ENCODE measurements around the gene P3H1.
A peak's percentile ranks its signal among the peaks of the same experiment; 100 is the strongest.
"Not testable (repeated sequence)": the region's sequence is repeated elsewhere in the genome, so short reads cannot be mapped to it uniquely, and the experiment has no call there.

The P3H1 gene

GRCh38 chr1:42766741-42767509, at the start of gene P3H1, which contains the start of gene C1orf50:
Gene P3H1 (minus strand): TSS chr1:42767028. CDS start chr1:42766971, 57 bp downstream.
Gene C1orf50 (plus strand): TSS chr1:42767249. CDS start chr1:42767312, 63 bp downstream.
- DNase-seq (ENCODE audit: low read depth in 3 of 3): peak; percentile 99

- DNase-seq (ENCODE audit: low read depth in 3 of 3): no peak
These were observed 49.2 kb upstream of the P3H1 start for GRCh38 chr1:42815941-42816584.

DNA sequence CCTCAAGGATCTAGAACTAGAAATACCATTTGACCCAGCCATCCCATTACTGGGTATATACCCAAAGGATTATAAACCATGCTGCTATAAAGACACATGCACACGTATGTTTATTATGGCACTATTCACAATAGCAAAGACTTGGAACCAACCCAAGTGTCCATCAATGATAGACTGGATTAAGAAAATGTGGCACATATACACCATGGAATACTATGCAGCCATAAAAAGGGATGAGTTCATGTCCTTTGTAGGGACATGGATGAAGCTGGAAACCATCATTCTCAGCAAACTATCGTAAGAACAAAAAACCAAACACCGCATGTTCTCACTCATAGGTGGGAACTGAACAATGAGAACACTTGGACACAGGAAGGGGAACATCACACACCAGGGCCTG, 48.0 kb upstream of the P3H1 start:
- DNase-seq (ENCODE audit: low read depth in 3 of 3): not testable (repeated sequence)

DNA sequence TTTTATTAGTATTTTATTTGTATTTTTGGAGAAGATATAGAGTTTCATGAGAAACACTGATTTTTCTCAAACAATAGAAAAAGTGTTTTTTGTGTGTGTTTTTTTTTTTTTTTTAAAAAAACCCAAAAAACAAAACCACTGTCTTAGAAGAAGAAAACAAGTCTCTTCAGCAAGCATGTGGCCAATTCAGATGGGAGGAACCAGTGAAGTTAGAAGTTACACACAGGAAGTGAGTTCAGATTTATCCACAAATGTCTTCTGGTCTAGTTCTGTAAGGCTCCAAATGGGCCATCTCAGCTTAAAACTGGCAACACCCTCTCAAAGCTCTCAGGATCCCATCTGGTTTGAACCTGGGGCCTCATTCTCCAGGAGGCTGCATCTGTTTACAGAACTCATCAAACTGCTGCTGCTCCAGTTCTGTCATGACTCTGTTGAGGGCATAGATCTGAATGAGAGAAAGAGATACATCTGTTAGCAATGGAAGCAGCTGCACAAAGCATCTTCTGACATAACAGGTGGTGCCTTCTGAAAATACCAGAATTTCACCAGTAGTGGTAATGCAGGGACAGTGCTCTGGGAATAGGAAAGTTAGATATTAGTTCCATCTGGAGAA, 40.3 kb upstream of the P3H1 start:
- no peak for DNase-seq (ENCODE audit: low read depth in 3 of 3)

GRCh38 chr1:42806593-42806992, 39.8 kb upstream of the P3H1 start:
- no peak for DNase-seq (ENCODE audit: low read depth in 3 of 3)

GRCh38 chr1:42806171-42806570, 39.3 kb upstream of the P3H1 start:
- no peak for DNase-seq (ENCODE audit: low read depth in 3 of 3)

DNA sequence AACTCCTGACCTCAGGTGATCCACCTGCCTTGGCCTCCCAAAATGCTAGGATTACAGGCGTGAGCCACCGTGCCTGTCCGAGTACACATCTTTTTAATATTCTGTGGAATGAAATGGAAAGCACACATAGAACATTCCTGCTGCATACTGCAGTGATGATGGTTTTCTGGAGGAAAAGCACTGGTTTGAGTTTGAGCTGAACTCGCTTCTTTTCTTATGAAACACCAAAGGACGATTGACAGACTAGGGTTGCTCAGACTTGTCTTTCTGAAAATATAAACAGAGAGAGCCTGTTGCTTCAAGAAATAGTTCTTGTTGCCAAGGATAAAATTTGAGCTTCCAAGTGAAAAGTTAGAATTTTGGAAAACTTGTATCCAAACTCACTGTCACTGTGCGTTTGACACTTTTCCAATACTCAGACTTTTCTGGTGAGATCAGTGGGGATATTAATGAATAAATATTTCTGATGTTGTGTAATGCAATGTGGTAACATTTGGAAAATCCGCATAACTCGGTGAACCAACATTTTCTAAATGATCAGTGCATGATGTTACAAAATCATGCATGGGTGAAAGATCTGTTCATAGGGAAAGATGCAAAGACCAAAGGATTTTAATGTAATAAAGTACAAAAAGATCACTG, 35.1 kb upstream of the P3H1 start:
- DNase-seq (ENCODE audit: low read depth in 3 of 3): no peak

GRCh38 chr1:42797979-42798378, 31.2 kb upstream of the P3H1 start:
- no peak for DNase-seq (ENCODE audit: low read depth in 3 of 3)

GRCh38 chr1:42797414-42797813, 30.6 kb upstream of the P3H1 start:
- DNase-seq (ENCODE audit: low read depth in 3 of 3): no peak

DNA sequence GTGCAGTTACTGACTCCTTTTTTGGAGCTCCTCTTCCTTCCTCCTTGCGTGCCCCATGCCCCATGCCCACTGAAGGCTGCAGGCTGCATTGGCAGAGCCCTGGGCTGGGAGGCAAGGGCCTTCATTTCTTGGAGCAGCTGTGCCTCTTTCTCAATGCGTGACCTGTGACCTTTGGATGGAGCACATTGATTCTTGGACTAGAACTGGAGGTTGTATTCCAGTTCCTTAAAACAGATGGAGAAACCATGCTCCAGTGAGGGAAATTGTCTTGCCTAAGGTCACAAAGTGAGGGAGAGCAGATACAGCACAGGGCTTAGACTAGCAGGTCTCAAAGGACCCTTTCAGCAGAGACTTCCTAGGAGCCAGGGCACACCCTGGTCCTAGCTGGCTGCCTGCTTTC, 27.0 kb upstream of the P3H1 start:
- no peak for DNase-seq (ENCODE audit: low read depth in 3 of 3)

- DNase-seq (ENCODE audit: low read depth in 3 of 3): no peak
These were observed 21.2 kb upstream of the P3H1 start for GRCh38 chr1:42788021-42788420.

GRCh38 chr1:42786097-42786496, 19.3 kb upstream of the P3H1 start:
- DNase-seq (ENCODE audit: low read depth in 3 of 3): no peak

DNA sequence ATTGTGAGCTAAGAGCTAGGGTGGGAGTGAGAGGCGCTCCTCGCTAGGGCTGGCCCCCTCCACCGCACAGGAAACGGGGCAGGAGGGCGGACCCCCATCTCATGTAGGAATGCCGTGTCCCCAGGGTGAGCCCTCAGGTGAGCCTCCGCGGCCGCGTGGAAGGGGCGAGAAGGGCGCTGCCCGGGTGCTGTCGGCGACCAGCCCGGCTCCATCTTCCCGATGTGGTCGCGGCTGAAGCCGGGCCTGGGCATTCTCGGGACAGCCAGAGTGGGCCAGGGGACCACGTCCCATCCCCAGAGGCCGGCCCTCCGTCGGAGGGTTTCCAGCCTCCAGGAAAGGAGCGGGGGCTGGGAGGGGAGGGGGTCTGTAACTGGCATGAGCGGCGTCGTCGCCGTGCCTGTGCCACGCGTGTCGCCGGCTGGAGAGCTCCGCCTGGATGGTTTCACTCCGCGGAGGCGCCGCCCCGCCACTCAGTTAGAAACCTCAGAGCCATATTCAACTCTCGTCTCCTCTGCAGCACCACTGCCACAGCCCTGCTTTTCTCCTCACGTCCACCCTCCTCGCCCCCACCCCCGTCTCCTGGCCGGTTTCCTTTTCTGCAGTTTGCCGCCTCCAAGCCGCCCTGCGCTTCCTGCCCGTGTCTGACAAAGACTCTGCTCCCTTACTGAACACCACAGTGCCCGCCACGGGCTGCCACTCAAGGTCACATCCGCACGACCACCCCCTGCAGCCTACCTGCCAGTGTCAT, 18.3 kb upstream of the P3H1 start, which contains the start of gene TMEM269:
TMEM269 (plus strand) TSS at position 46 of the 748 bp plus-strand sequence. CDS start 4,903 bp downstream, outside the sequence.
- peak in 1 of 3 donors; percentile 30 for DNase-seq (ENCODE audit: low read depth in 3 of 3)

- no peak for DNase-seq (ENCODE audit: low read depth in 3 of 3)
These were observed 17.7 kb upstream of the P3H1 start for GRCh38 chr1:42784547-42784945.

DNA sequence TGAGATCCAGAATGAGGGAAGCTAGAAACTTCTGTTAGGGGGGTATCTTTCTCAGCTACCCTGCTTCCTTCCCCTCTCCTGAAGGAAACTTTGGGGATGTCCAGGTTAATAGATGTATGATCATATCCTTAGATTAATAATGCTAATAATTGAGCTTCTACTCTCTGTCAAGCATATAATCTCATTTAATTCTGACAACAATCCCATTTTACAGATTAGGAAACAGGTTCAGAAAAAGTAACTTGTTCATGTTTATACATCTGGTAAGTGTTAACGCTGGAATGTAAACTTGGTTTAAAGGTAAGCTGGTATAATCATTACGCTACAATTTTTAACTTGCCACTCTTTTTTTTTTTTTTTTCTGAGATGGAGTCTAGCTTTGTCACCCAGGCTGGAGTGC, 16.3 kb upstream of the P3H1 start:
- no peak for DNase-seq (ENCODE audit: low read depth in 3 of 3)

- no peak for DNase-seq (ENCODE audit: low read depth in 3 of 3)
These were observed 13.3 kb upstream of the P3H1 start for GRCh38 chr1:42780176-42780575.

- no peak for DNase-seq (ENCODE audit: low read depth in 3 of 3)
These were observed 12.9 kb upstream of the P3H1 start for GRCh38 chr1:42779725-42780124.

- DNase-seq (ENCODE audit: low read depth in 3 of 3): no peak
These were observed 11.0 kb upstream of the P3H1 start for GRCh38 chr1:42777852-42778251.

GRCh38 chr1:42776502-42776901, 9.7 kb upstream of the P3H1 start:
- DNase-seq (ENCODE audit: low read depth in 3 of 3): no peak

- no peak for DNase-seq (ENCODE audit: low read depth in 3 of 3)
These were observed 8.2 kb upstream of the P3H1 start for GRCh38 chr1:42774928-42775526.

GRCh38 chr1:42773420-42773819, 6.6 kb upstream of the P3H1 start:
- no peak for DNase-seq (ENCODE audit: low read depth in 3 of 3)
